Heart right ventricle (tissue), 16 donors: ENCODE data around the gene BAD. TPM values are rescaled to one million over a fixed set of nuclear protein-coding genes. Genes with fewer than 3 reads are reported as not detected.

Source experiments
- ATAC-seq, 8 donors: fragments of 200-7000 bp; cut with Tn5 transposase; one replicate each; pipeline ENCODE4 v1.9.1; 2020; ENCODE audit warnings: mild to moderate bottlenecking in 8 of 8, moderate library complexity in 8 of 8, moderate number of reproducible peaks in 1 of 8
- DNase-seq, 2 donors: peaks; one replicate each; pipeline ENCODE4 v3.0.0-alpha.2; 2020
- H3K27ac ChIP-seq, 10 donors: fragments of 200-600 bp; sonication (generic) in 2 of 10; one replicate each; pipeline versions ENCODE4 v1.5.0 to v1.8.0; 2020 to 2022; ENCODE audit warnings: mild to moderate bottlenecking in 3 of 10
- H3K27me3 ChIP-seq, 7 donors: fragments of 200-600 bp; one replicate each; pipeline ENCODE4 v1.8.0; 2021 to 2022; ENCODE audit warnings: mild to moderate bottlenecking in 2 of 7
- H3K36me3 ChIP-seq, 9 donors: fragments of 200-600 bp; sonication (generic) in 1 of 9; one replicate each; pipeline versions ENCODE4 v1.5.0 to v1.8.0; 2020 to 2022; ENCODE audit warnings: mild to moderate bottlenecking in 2 of 9
- H3K4me1 ChIP-seq, 9 donors: fragments of 200-600 bp; sonication (generic) in 1 of 9; one replicate each; pipeline versions ENCODE4 v1.5.0 to v1.8.0; 2020 to 2022; ENCODE audit warnings: mild to moderate bottlenecking in 4 of 9
- H3K4me3 ChIP-seq, 10 donors: fragments of 200-600 bp; sonication (generic) in 2 of 10; one replicate each; pipeline versions ENCODE4 v1.5.0 to v1.8.0; 2020 to 2022; ENCODE audit warnings: mild to moderate bottlenecking in 7 of 10, moderate library complexity in 2 of 10
- H3K9me3 ChIP-seq, 11 donors: fragments of 200-600 bp in 10 of 11; sonication (generic) in 2 of 11; one replicate each; pipeline versions ENCODE4 v1.5.0 to v1.8.0; 2013 to 2022; ENCODE audit warnings: mild to moderate bottlenecking in 2 of 11, control low read depth in 1 of 11, moderate library complexity in 1 of 11
- CTCF ChIP-seq, 9 donors: fragments of 200-600 bp; sonication (generic) in 2 of 9; IDR thresholded peaks; one replicate each; pipeline versions ENCODE4 v1.5.0 to v1.8.0; 2021 to 2022; ENCODE audit warnings: antibody characterized with exemption in 9 of 9, mild to moderate bottlenecking in 5 of 9, moderate library complexity in 1 of 9
- WGBS, 2 donors: extraction: QIAGEN DNeasy Blood & Tissue Kit; methylation state at CpG; one replicate each; pipeline ENCODE4 v1.1.7; 2013; ENCODE audit warnings: inconsistent platforms in 1 of 2; 5-methylcytosine and 5-hydroxymethylcytosine counted together
- intact Hi-C, 10 donors: fragments of 100-400 bp; cut with DNase I; formaldehyde crosslinking; loops; one replicate each; pipeline versions ENCODE4 v1.11.1 to v1.14.2; 2022
- polyA plus RNA-seq, 2 donors: library from polyadenylated mRNA; stranded (reverse); fragments of 200-250 nt; gene quantifications; one replicate each; pipeline ENCODE4 v1.2.3, GENCODE V29; 2013
- total RNA-seq, 10 donors: library from RNA; stranded (reverse); fragmentation: NEBNext Ultra II Directional in 3 of 10; extraction: Animal tissue kit (Norgen Biotek cat#: 25700) in 3 of 10; gene quantifications; one replicate each; pipeline versions ENCODE4 v1.2.1 to v1.2.4, GENCODE V29; 2021 to 2023
- donor health status: Arrhythmogenic right ventricular cardiomyopathy.
- donor health status: ischemic (EF 13 %, LVEDD 7.1; RV severe dilation, severe dysfunction).
- donor health status: healthy with polysubstance abuse.
- donor health status: DM: no; HTN: yes; CAD: no.
- donor health status: DM: no; HTN: no; CAD: no.
- donor health status: ischemic (EF 25% LVEDD 6.9; RV normal size, moderate dysfunction).
- donor health status: ischemic (EF 25% LVEDD 5.7; RV mildly dilated, moderate dysfunction).
- donor health status: healthy.
- donor health status: DM: yes; HTN: yes; CAD: no.
- donor health status: Ischemic cardiomyopathy.
- donor health status: ischemic (EF 35%, LVEDD 5.7; RV mildly dilated, moderate dysfunction).
- donor health status: nonischemic (EF 11% LVEDD 7.7; RV severe dilation, severe dysfunction).
- donor health status: DM: yes; HTN: yes; CAD: no.
- donor health status: PGD.
- donor health status: ischemic (EF 29% LVEDD 5.4; RV normal size, mild dysfunction).
- donor health status: nonischemic (EF 23%, LVEDD 6.1; RV moderate dilation, normal function).

Gene BAD
- total and polyA plus RNA-seq, 12 donors, result 40.7 to 106 (median 58.9) TPM

- intact Hi-C loops, result loop anchor here in 1 of 10 donors (5.0 kb wide), 1 partner anchor 57 kb away; the partner anchor contains the start of gene CATSPERZ
- Histone ChIP-seq H3K27me3 (no peaks in the 10 kb centered on the region), H3K27ac (peak overlapping the region in 9 of 10 donors; percentile 80 to 96 (median 84)), H3K36me3 (peaks cover 0 to 20% (median 0%) of the 10 kb centered on the region in 9 donors), H3K4me1 (peaks cover 17 to 50% (median 41%) of the 10 kb centered on the region in 9 donors), H3K9me3 (no peaks in the 10 kb centered on the region), H3K4me3 (peak overlapping the region; percentile 44 to 89 (median 70))
- DNase-seq (peak; percentile 55 to 61), ATAC-seq (no peak)
- 3 to 7% methylated on average over 6 of the region's 6 CpGs for WGBS, 2 donors
- no peak for TF ChIP-seq CTCF (IDR thresholded peaks at IDR 0.05)
These were observed 39.1 kb downstream of the BAD start for GRCh38 chr11:64245401-64245796.

GRCh38 chr11:64244966-64245365, 39.5 kb downstream of the BAD start:
- intact Hi-C loops, result loop anchor here in 1 of 10 donors (5.0 kb wide), 1 partner anchor 57 kb away; the partner anchor contains the start of gene CATSPERZ
- Histone ChIP-seq H3K9me3 (no peaks in the 10 kb centered on the region), H3K27me3 (no peaks in the 10 kb centered on the region), H3K36me3 (peaks cover 0 to 20% (median 0%) of the 10 kb centered on the region in 9 donors), H3K4me1 (peaks cover 19 to 53% (median 42%) of the 10 kb centered on the region in 9 donors), H3K4me3 (peak overlapping the region in 7 of 10 donors; percentile 64 to 89 (median 70)), H3K27ac (peak overlapping the region in 9 of 10 donors; percentile 80 to 96 (median 84))
- ATAC-seq, result no peak
- WGBS, 2 donors, result 37 to 51% methylated on average over 6 of the region's 6 CpGs
- TF ChIP-seq CTCF (IDR thresholded peaks at IDR 0.05), result no peak
- no peak for DNase-seq

- Histone ChIP-seq H3K4me1 (peaks cover 19 to 58% (median 46%) of the 10 kb centered on the region in 9 donors), H3K27me3 (no peaks in the 10 kb centered on the region), H3K9me3 (no peaks in the 10 kb centered on the region), H3K4me3 (no peak overlapping the region), H3K27ac (peak overlapping the region in 3 of 10 donors; percentile 12 to 98 (median 13)), H3K36me3 (peaks cover 0 to 24% (median 3%) of the 10 kb centered on the region in 9 donors)
- intact Hi-C loops, result no loop called here
- ATAC-seq (no peak), DNase-seq (no peak)
- no peak for TF ChIP-seq CTCF (IDR thresholded peaks at IDR 0.05)
- WGBS, 2 donors, result 61 to 63% methylated on average over 5 of the region's 5 CpGs
These were observed 40.4 kb downstream of the BAD start for GRCh38 chr11:64244107-64244506.

GRCh38 chr11:64243236-64243854, 41.1 kb downstream of the BAD start:
- DNase-seq, result no peak
- Histone ChIP-seq H3K36me3 (peaks cover 0 to 32% (median 11%) of the 10 kb centered on the region in 9 donors), H3K4me1 (peaks cover 19 to 65% (median 46%) of the 10 kb centered on the region in 9 donors), H3K9me3 (no peaks in the 10 kb centered on the region), H3K27ac (peak overlapping the region in 5 of 10 donors; percentile 10 to 98 (median 69)), H3K27me3 (no peaks in the 10 kb centered on the region), H3K4me3 (peak overlapping the region in 2 of 10 donors; percentile 92 to 94)
- TF ChIP-seq CTCF (IDR thresholded peaks at IDR 0.05), result no peak
- intact Hi-C loops, result no loop called here
- ATAC-seq, result no peak
- WGBS, 2 donors, result 85% methylated on average over 8 of the region's 8 CpGs
